GM19455 (cell line): Measurements from ENCODE around the gene BCAR1.
"Not testable (repeated sequence)": the region's sequence is repeated elsewhere in the genome, so short reads cannot be mapped to it uniquely, and the experiment has no call there.

ENCODE experiments used
- ATAC-seq: cut with Tn5 transposase; IDR thresholded peaks from one replicate; pipeline ENCODE4 v1.9.1; 2021; ENCODE audit not compliant: unreplicated experiment

Gene BCAR1

GRCh38 chr16:75272097-75272551, 20.7 kb upstream of the BCAR1 start:
- no peak for ATAC-seq

GRCh38 chr16:75271441-75272096, 20.1 kb upstream of the BCAR1 start:
- ATAC-seq, result no peak

- not testable (repeated sequence) for ATAC-seq
These were observed 17.9 kb upstream of the BCAR1 start for GRCh38 chr16:75269358-75269757.

- no peak for ATAC-seq
These were observed 16.3 kb upstream of the BCAR1 start for GRCh38 chr16:75267631-75268264.

- no peak for ATAC-seq
These were observed 15.6 kb upstream of the BCAR1 start for GRCh38 chr16:75266738-75267630.

- peak; percentile 68 for ATAC-seq
These were observed 14.7 kb upstream of the BCAR1 start for GRCh38 chr16:75265911-75266701.

GRCh38 chr16:75264999-75265910, 13.8 kb upstream of the BCAR1 start:
- peak; percentile 19 for ATAC-seq

- no peak for ATAC-seq
These were observed 13.1 kb upstream of the BCAR1 start for GRCh38 chr16:75264457-75264998.

- no peak for ATAC-seq
These were observed 12.6 kb upstream of the BCAR1 start for GRCh38 chr16:75263963-75264445.

GRCh38 chr16:75263291-75263962, 12.0 kb upstream of the BCAR1 start:
- no peak for ATAC-seq

- no peak for ATAC-seq
These were observed 11.3 kb upstream of the BCAR1 start for GRCh38 chr16:75262800-75263127.

GRCh38 chr16:75262104-75262799, 10.8 kb upstream of the BCAR1 start:
- no peak for ATAC-seq

GRCh38 chr16:75261590-75262078, 10.2 kb upstream of the BCAR1 start:
- no peak for ATAC-seq

GRCh38 chr16:75260851-75261589, 9.6 kb upstream of the BCAR1 start:
- no peak for ATAC-seq

GRCh38 chr16:75258807-75259141, 7.3 kb upstream of the BCAR1 start:
- no peak for ATAC-seq

GRCh38 chr16:75257886-75258806, 6.7 kb upstream of the BCAR1 start:
- ATAC-seq, result no peak
